GM12891 (cell line): Measurements from ENCODE around the gene USP11.

Experiments used
- PAX5 ChIP-seq: IDR thresholded peaks from 2 replicates; pipeline ENCODE4 v1.6.1; 2011; ENCODE audit warnings: low read length, moderate library complexity, mild to moderate bottlenecking; ENCODE audit not compliant: insufficient read depth, severe bottlenecking
- POLR2A ChIP-seq: IDR thresholded peaks from 2 replicates; pipeline ENCODE4 v1.6.1; 2011; ENCODE audit warnings: low read depth, low read length, control low read depth
- POLR2AphosphoS5 ChIP-seq: IDR thresholded peaks from 2 replicates; pipeline ENCODE4 v1.6.1; 2011; ENCODE audit warnings: low read depth, low read length, control low read depth
- SPI1 ChIP-seq: IDR thresholded peaks from 2 replicates; pipeline ENCODE4 v1.6.1; 2011; ENCODE audit warnings: low read depth, low read length, control low read depth
- TAF1 ChIP-seq: IDR thresholded peaks from 2 replicates; pipeline ENCODE4 v1.6.1; 2011; ENCODE audit warnings: low read depth, low read length, control low read depth

DNA sequence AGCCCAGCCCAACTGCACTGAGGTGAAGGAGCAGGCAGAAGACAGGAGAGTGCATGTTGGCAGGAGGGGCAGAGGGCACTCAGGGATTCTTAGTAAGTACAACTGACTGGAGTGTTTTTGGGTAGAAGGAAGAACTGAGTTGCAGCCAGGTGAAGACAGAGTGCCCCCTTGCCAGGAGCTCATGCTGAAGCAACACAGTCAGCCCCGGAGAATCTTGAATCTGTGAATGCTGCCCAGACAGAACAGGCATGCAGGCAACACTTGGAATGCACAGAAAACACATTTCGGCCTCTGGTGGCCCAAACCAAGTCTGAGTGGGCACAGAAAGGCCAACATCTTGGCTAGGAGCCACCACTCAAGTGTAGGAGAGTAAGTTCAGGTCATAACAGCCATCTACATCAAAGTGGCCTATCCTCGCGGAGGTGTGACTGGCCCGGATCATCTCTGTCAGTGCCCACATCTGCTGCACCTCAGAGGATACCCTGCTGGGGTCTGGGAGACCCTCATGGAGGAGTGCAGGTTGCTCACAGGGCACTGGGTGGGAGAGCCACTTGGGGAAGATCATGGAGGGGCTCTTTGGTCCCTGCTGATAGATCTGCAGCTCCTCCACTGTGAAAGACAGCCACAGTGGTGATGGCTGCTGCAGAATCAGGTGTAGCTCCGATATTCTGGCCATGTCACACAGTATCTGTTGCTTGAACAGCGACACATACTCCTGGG is 40.4 kb downstream of the USP11 start:
- no peak for TF ChIP-seq POLR2AphosphoS5
- TF ChIP-seq TAF1: no peak
- no peak for TF ChIP-seq POLR2A
- no peak for TF ChIP-seq SPI1
- no peak for TF ChIP-seq PAX5
